ENCODE measurements around the gene ZNF649.
"Not testable (repeated sequence)": the region's sequence is repeated elsewhere in the genome, so short reads cannot be mapped to it uniquely, and the experiment has no call there.

The ZNF649 gene

GRCh38 chr19:51904331-51905165 lies at the start of gene ZNF649:
TSS of gene ZNF649 (minus strand) at chr19:51905017. CDS start at chr19:51900107, 4,910 bp downstream.
- peak; percentile 89 for DNase-seq (ENCODE audit: low spot score)

GRCh38 chr19:51948975-51949374 lies 44.2 kb upstream of the ZNF649 start:
- peak; percentile 79 for DNase-seq (ENCODE audit: low spot score)

- no peak for DNase-seq (ENCODE audit: low spot score)
Measured at GRCh38 chr19:51946602-51947001, 41.8 kb upstream of the ZNF649 start.

DNA sequence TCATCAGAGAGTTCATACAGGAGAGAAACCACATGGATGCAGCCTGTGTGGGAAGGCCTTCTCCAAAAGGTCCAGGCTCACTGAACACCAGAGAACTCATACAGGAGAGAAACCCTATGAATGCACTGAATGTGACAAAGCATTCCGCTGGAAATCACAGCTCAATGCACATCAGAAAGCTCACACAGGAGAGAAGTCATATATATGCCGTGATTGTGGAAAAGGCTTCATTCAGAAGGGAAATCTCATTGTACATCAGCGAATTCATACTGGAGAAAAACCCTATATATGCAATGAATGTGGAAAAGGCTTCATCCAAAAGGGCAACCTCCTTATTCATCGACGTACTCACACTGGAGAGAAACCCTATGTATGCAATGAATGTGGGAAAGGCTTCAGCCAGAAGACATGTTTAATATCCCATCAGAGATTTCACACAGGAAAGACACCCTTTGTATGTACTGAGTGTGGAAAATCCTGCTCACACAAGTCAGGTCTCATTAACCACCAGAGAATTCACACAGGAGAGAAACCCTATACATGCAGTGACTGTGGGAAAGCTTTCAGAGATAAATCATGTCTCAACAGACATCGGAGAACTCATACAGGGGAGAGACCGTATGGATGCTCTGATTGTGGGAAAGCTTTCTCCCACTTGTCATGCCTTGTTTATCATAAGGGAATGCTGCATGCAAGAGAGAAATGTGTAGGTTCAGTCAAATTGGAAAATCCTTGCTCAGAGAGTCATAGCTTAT lies 40.2 kb upstream of the ZNF649 start:
- DNase-seq (ENCODE audit: low spot score), result no peak

DNA sequence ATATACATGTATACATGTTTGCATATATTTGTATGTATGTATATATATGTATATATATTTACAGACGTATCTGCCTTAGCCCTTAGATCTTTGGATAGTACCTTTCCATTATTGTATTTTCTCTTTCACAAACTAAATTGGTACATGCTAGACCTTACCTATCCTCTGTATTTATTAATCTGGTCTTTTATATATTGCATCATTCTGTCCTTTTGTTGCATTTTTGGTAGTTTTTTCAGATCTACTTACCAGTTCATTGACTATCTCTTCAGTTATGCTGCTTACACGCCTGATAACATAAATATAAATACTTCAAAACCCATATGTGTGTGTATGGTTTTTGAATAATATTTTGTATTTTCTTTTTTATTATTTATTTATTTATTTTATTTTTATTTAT lies 34.1 kb upstream of the ZNF649 start:
- DNase-seq (ENCODE audit: low spot score), result no peak

DNA sequence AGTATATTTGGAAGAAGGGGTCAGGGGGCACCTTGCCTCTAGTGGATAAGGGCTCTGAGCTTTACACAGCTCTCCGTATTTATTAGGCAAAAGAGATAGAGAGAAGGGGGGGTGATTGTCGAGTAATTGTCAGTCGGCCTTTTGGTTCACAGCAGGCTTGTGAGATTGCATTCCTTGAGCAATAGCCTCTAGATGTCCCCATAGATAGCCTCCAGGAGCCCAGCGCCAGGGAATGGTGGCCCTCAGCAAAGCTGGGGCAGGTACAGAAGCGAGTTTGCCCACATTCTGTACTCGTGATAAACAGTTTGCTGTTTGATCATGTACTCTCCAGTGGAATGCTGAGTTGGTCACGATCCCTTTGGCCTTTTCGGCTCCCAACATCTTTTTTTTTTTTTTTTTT lies 27.1 kb upstream of the ZNF649 start:
- DNase-seq (ENCODE audit: low spot score), result no peak

GRCh38 chr19:51927859-51928258 lies 23.0 kb upstream of the ZNF649 start:
- no peak for DNase-seq (ENCODE audit: low spot score)

- peak; percentile 86 for DNase-seq (ENCODE audit: low spot score)
Measured at GRCh38 chr19:51926784-51927741, 22.2 kb upstream of the ZNF649 start, which contains the start of gene ZNF613. TSS of gene ZNF613 (plus strand) at chr19:51927472. CDS start at chr19:51936221, 8,749 bp downstream.

DNA sequence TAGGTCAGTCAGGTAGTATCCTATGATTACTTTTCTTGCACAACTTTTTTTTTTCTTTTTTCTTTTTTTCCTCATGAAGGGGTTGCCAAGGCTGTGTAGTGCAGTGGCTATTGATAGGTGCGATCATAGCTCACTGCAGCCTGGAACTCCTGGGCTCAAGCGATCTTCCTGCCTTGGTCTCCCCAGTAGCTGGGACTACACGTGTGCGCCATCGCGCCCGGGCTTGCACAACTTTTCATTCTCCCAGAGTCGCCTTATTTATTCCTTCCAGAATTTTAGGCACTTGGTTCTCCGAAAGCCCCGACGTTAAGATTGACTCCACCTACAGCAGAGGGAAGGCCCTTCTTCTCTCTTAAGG lies 21.6 kb upstream of the ZNF649 start:
- no peak for DNase-seq (ENCODE audit: low spot score)

- no peak for DNase-seq (ENCODE audit: low spot score)
Measured at GRCh38 chr19:51921949-51922348, 17.1 kb upstream of the ZNF649 start.

DNA sequence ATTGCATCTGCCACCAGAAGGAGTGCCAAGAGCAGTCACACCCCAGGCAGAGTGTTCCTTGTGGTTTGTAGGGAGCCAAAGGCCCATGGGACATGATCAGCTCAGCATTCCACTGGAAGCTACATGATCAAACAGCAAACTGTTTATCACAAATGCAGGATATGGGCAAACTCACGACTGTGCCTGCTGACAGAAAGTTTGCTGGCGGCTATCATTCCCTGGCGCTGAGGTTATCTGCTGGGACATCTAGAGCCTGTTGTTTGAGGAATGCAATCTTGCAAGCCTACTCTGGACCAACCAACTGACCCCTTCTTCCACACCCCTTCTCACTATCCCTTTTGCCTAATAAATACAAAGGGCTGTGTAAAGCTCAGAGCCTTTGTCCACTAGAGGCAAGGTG lies 14.8 kb upstream of the ZNF649 start:
- DNase-seq (ENCODE audit: low spot score), result no peak

DNA sequence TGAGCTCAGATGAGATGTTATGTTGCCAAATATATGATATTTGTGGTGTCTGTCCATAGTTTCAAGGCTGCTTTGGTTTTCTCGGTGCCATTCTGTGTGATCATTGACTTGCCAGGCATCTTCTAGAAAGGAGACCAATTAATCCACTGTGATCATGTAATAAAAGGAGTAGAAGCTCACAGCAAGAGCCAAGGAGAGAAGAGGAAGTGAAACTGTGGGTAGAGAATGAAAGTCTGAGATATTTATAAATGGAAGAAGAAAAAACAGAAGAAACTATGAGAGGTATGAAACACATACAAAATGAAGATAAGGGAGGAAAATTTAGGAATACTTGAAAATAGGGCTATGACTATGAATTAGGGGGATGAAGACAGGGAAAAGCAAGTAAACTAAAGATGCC lies 11.3 kb upstream of the ZNF649 start:
- DNase-seq (ENCODE audit: low spot score), result no peak

DNA sequence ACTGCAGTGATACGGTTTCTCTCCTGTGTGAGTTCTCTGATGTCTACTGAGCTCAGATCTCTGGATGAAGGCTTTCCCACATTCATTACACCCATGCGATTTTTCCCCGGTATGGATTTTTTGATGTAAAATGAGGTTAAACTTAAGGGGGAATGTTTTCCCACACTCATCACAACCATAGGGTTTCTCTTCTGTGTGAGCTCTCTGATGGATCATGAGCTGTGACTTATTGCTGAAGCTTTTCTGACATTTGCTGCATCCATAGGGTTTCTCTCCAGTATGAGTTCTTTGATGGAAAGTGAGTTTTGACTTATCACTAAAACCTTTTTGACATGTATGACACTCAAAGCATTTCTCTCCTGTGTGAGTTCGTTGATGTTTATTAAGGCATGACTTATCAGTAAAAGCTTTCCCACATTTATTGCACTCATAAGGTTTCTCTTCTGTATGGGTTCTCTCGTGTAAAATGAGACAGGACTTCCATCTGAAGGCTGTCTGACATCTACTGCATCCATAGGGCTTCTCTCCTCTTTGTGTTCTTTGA lies 10.6 kb upstream of the ZNF649 start:
- DNase-seq (ENCODE audit: low spot score), result no peak

GRCh38 chr19:51907981-51908380 lies 3.2 kb upstream of the ZNF649 start:
- not testable (repeated sequence) for DNase-seq (ENCODE audit: low spot score)

GRCh38 chr19:51906108-51906507 lies 1.3 kb upstream of the ZNF649 start:
- DNase-seq (ENCODE audit: low spot score), result not testable (repeated sequence)

DNA sequence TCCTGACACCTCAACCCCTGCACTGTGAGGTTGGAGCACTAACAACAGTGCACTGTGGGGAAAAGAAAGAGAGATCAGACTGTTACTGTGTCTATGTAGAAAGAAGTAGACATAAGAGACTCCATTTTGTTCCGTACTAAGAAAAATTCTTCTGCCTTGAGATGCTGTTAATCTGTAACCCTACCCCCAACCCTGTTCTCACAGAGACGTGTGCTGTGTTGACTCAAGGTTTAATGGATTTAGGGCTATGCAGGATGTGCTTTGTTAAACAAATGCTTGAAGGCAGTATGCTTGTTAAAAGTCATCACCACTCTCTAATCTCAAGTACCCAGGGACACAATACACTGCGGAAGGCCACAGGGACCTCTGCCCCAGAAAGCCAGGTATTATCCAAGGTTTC lies 822 bp upstream of the ZNF649 start:
- DNase-seq (ENCODE audit: low spot score), result not testable (repeated sequence)

DNA sequence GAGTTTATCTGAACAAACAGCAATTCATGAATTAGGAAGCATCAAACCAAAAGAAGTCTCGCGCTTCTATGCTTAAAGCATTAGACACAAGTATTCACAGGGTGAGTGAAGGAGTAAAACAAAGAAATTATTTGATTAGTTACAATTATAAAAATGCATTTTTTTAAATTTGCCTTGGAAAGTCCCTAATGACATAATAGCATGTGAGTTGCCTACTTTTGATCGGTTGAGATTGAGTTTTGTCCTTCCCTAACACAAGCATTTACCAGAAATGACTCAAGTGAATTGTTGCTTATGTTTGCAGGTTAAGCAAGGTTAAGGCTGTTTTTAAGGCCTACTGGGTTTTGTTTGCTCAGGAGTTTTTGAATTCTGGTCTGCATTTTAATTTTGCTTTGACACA lies 389 bp upstream of the ZNF649 start:
- DNase-seq (ENCODE audit: low spot score), result no peak

DNA sequence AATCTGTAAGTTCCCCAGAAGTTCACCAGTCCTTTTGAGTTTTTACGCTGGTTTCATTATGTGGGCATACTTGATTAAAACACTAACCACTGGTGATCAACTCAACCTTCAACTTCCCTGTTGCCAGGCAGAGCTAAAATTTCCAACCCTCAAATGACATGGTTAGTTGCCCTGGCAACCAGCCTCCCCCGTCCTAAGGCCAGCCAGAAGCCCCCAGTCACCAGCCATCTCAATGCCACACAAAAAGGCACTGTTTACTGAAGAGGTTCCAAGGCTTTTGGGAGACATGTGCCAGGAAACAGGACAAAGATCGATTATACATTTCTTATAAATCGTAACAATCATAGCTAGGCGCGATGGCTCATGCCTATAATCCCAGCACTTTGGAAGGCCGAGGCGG lies 1.6 kb downstream of the ZNF649 start:
- no peak for DNase-seq (ENCODE audit: low spot score)

DNA sequence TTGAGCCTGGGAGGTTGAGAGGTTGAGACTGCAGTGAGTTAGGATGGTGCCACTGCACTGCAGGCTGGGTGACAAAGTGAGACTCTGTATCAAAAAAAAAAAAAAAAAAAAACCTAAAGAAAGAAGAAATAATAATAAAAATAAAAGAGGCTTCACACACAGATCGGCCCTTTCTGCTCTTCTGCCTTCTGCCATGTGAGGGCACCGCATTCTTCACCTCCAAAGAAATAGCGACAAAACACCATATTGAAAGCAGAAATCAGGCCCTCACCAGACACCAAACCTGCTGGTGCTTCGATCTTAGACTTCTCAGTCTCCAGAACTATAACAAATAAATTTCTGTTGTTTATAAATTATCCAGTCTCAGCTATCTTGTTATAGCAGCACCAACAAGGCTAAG lies 3.0 kb downstream of the ZNF649 start:
- no peak for DNase-seq (ENCODE audit: low spot score)

- no peak for DNase-seq (ENCODE audit: low spot score)
Measured at GRCh38 chr19:51891193-51891747, 13.5 kb downstream of the ZNF649 start.

- DNase-seq (ENCODE audit: low spot score), result no peak
Measured at GRCh38 chr19:51889934-51890333, 14.9 kb downstream of the ZNF649 start.

Measured in AG08396 (cell line).